ENCODE data around the gene KIF16B.
"Not testable (repeated sequence)": the region's sequence is repeated elsewhere in the genome, so short reads cannot be mapped to it uniquely, and the experiment has no call there.

GRCh38 chr20:16439540-16439939, 133.7 kb downstream of the KIF16B start:
- not testable (repeated sequence) for TF ChIP-seq POLR2A, CTCF, POLR2AphosphoS5, EP300 (IDR thresholded peaks at IDR 0.05)

All from stomach (tissue), 4 donors.